Measurements from ENCODE around the gene PLCH2. TPM values are rescaled to one million over a fixed set of nuclear protein-coding genes. Genes with fewer than 3 reads are reported as not detected.

The PLCH2 gene
- total RNA-seq, 1 donor from 2014 or later, result 0.16 TPM

- Histone ChIP-seq H3K36me3 (no peaks in the 10 kb centered on the region), H3K27me3 (ENCODE audit: low read depth) (peaks cover 48% of the 10 kb centered on the region), H3K9me3 (replicated peaks) (no peaks in the 10 kb centered on the region), H3K4me1 (peaks cover 8% of the 10 kb centered on the region), H3K27ac (replicated peaks) (no peak overlapping the region), H3K4me3 (no peak overlapping the region)
- TF ChIP-seq, protein P1, sequence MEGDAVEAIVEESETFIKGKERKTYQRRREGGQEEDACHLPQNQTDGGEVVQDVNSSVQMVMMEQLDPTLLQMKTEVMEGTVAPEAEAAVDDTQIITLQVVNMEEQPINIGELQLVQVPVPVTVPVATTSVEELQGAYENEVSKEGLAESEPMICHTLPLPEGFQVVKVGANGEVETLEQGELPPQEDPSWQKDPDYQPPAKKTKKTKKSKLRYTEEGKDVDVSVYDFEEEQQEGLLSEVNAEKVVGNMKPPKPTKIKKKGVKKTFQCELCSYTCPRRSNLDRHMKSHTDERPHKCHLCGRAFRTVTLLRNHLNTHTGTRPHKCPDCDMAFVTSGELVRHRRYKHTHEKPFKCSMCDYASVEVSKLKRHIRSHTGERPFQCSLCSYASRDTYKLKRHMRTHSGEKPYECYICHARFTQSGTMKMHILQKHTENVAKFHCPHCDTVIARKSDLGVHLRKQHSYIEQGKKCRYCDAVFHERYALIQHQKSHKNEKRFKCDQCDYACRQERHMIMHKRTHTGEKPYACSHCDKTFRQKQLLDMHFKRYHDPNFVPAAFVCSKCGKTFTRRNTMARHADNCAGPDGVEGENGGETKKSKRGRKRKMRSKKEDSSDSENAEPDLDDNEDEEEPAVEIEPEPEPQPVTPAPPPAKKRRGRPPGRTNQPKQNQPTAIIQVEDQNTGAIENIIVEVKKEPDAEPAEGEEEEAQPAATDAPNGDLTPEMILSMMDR (IDR thresholded peaks at IDR 0.05; ENCODE audit: borderline replicate concordance), result no peak
- intact Hi-C loops (cut with micrococcal nuclease), result no loop called here
- DNase-seq, result no peak
Measured at GRCh38 chr1:2479186-2479585, 3.1 kb downstream of the PLCH2 start.

DNA sequence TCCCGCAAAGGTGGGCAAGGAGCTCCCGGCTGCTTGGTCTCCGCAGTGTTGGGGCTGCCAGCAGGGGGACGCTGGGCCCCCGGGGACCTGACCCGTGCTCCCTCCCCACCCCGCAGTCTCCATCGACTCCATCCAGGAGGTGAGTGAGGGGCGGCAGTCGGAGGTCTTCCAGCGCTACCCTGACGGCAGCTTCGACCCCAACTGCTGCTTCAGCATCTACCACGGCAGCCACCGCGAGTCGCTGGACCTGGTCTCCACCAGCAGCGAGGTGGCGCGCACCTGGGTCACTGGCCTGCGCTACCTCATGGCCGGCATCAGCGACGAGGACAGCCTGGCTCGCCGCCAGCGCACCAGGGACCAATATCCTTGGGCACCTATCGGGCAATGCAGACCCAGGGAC lies 3.5 kb downstream of the PLCH2 start:
- Histone ChIP-seq H3K27me3 (ENCODE audit: low read depth) (peaks cover 45% of the 10 kb centered on the region), H3K27ac (replicated peaks) (no peak overlapping the region), H3K4me1 (peaks cover 6% of the 10 kb centered on the region), H3K4me3 (no peak overlapping the region), H3K36me3 (no peaks in the 10 kb centered on the region), H3K9me3 (replicated peaks) (no peaks in the 10 kb centered on the region)
- TF ChIP-seq, protein P1 (IDR thresholded peaks at IDR 0.05; ENCODE audit: borderline replicate concordance), result no peak
- no peak for DNase-seq
- intact Hi-C loops (cut with micrococcal nuclease), result no loop called here

GRCh38 chr1:2480236-2480985 lies 4.3 kb downstream of the PLCH2 start:
- no peaks in the 10 kb centered on the region for H3K9me3 ChIP-seq (replicated peaks)
- H3K4me1 ChIP-seq, result no peaks in the 10 kb centered on the region
- TF ChIP-seq, protein P1 (IDR thresholded peaks at IDR 0.05; ENCODE audit: borderline replicate concordance), result no peak
- no peak overlapping the region for H3K4me3 ChIP-seq
- H3K27me3 ChIP-seq (ENCODE audit: low read depth), result peaks cover 37% of the 10 kb centered on the region
- H3K27ac ChIP-seq (replicated peaks), result no peak overlapping the region
- no peaks in the 10 kb centered on the region for H3K36me3 ChIP-seq
- intact Hi-C loops (cut with micrococcal nuclease), result no loop called here
- DNase-seq, result no peak

DNA sequence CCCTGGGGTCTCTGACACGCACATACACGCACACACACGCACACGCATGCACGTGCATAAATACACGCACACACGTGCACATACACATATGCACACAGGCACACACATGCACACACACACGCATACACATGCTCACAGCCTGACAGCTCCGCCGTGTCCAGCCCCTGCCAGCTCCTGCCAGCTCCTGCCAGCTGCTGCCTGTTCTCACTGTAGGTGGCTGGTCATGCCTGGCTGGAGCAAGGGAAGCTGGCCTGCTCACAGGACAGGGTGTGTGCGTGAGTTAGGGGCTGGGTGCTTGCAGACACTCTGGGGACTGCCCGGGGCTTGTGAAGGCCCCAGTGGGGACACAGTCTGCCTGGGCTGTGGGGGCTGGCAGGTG lies 4.9 kb downstream of the PLCH2 start:
- Histone ChIP-seq H3K9me3 (replicated peaks) (no peaks in the 10 kb centered on the region), H3K36me3 (no peaks in the 10 kb centered on the region), H3K4me1 (no peaks in the 10 kb centered on the region), H3K27ac (replicated peaks) (no peak overlapping the region), H3K4me3 (no peak overlapping the region), H3K27me3 (ENCODE audit: low read depth) (peaks cover 31% of the 10 kb centered on the region)
- no peak for DNase-seq
- intact Hi-C loops (cut with micrococcal nuclease), result no loop called here
- TF ChIP-seq, protein P1 (IDR thresholded peaks at IDR 0.05; ENCODE audit: borderline replicate concordance), result no peak

DNA sequence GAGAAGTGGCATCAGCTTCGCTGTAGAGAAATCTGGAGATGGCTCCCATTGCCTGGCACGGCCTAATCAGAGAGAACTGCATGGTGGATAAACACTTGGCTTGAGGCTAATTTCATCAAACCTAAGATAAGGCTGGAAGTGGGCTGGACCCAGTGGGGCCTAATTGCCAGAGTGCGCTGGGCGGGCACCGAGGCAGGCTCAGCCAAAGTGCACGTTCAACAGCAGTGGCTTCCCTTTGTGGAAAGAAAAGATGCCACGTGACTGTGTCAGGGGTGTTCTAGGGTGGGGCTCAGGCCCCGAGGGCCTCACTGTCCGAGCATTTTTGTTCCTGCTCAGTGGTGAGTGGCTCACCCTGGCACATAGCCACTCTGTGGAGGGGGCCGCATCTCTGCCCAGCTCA lies 5.8 kb downstream of the PLCH2 start:
- no peak for DNase-seq
- TF ChIP-seq, protein P1 (IDR thresholded peaks at IDR 0.05; ENCODE audit: borderline replicate concordance), result no peak
- intact Hi-C loops (cut with micrococcal nuclease), result no loop called here
- H3K9me3 ChIP-seq (replicated peaks), result no peaks in the 10 kb centered on the region
- peaks cover 27% of the 10 kb centered on the region for H3K27me3 ChIP-seq (ENCODE audit: low read depth)
- H3K4me1 ChIP-seq, result no peaks in the 10 kb centered on the region
- no peak overlapping the region for H3K27ac ChIP-seq (replicated peaks)
- no peak overlapping the region for H3K4me3 ChIP-seq
- H3K36me3 ChIP-seq, result no peaks in the 10 kb centered on the region

Measured in left ventricle myocardium inferior (tissue), 1 donor.